Camera-type eye (tissue), 1 donor: ENCODE results near the gene KCTD6. TPM values are rescaled to one million over a fixed set of nuclear protein-coding genes. Genes with fewer than 3 reads are reported as not detected.

ENCODE experiments used
- total RNA-seq: library from RNA; depleted of rRNA; stranded (reverse); fragments of >200 nt; gene quantifications from one replicate; pipeline ENCODE4 v1.2.3, GENCODE V29; 2014

The KCTD6 gene
- total RNA-seq, result 62.4 TPM

DNA sequence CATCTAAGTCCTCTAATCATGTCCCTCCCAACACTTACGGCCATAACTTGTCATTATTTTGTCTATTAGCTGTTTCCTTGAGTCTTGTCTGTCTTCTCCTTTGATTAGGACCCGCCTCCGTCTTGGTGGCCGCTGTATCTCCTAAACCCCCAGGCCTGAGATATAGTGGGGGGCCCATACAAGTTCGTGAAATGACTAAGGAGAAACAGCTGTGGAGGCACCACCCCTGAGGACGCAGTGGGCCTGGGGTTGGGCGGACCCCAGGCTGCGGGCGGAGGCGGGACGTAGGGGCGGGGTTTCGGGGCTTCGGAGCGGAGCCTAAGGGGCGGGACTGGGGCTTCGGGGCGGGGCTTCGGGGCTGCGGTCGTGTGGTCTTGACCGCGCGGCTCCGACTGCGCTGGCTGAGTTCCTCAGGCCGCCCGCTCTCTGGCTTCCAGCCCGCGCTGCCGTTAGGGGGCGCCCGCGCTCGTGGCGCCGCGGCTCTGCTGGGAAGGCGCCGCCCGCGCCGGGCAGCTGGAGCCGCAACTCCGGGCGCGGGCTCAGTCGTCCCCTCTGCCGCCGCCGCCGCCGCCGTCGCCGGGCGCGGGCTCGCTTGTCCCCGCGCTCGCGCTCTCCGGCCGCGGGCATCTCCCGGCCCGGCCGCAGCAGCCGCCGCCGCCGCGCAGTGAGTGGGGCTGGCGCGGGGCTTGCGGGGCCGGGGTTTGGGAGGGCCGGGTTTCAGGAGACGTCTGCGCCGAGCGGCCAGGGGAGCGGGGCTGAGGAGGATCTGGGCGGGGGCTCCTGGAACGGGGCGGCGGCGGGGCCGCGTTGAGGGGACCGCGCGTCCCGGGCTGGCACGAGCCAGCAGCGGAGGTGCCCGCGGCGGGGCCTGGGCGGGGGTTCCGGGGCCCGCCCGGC lies at the start of gene KCTD6:
Gene KCTD6, plus strand, starts transcription at position 591 of the 897 bp plus-strand sequence. CDS start 6,660 bp downstream, outside the sequence.

DNA sequence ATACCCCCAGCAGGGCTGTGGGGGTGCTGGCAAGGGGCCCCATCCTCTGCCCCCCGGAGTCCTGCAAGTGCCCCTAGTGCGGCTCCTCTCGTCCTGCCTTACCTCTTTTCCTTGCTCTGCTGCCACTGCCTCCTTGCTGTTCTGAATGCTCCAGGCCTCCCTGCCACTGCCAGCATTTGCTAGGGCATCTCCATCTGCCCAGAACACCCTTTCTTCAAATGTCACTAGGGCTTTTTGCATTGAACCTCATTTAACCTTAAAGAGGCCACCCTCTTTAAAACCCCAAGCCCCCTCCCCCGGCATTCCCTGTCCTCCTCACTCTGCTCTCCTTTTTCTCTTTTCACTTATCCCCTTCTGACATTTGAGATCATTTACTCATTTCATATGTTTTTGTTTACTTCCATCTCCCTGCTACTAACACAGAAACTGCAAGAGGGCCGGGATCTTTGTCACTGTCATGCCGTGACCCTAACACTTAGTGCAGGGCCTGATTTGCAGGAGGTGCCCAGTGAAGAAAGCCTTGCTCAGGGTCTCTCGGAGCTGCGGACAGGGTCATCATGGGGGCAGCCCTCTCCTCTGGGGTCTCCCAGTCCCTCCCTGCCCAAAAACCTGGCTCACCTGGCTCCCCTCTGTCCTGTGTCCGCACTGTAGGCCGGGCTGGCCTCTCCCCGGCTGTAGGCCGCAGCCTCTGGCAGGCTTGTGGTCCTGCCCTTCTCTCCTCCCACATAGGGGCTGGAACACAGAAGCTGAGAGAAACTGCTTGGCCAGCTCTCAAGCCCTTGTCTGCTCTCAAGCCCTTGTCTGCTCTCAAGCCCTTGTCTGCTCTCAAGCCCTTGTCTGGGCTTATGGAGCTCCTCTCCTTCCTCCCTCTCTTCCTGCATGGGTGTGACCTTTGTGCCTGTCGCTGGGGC lies 44.9 kb downstream of the KCTD6 start, which contains the start of gene ACOX2:
Gene ACOX2, minus strand, starts transcription at position 690 of the 911 bp plus-strand sequence. CDS start 2,084 bp downstream, outside the sequence.

Other genes with a start within 250 kb of the KCTD6 start
- gene RPP14, start 185.9 kb upstream of the KCTD6 start, total RNA-seq, result 17.6 TPM
- gene HTD2, start 185.6 kb upstream of the KCTD6 start, total RNA-seq, result 26.7 TPM
- gene PXK, start 159.2 kb upstream of the KCTD6 start, total RNA-seq, result 40.8 TPM
- 120 TPM for gene PDHB, start 58.3 kb upstream of the KCTD6 start, total RNA-seq
- 22.8 TPM for gene ACOX2, start 45.1 kb downstream of the KCTD6 start, total RNA-seq
- gene FAM107A, start 85.3 kb downstream of the KCTD6 start, total RNA-seq, result 18.9 TPM
- 6.4 TPM for gene FAM3D, start 174.7 kb downstream of the KCTD6 start, total RNA-seq